Stomach (tissue), 9 donors: ENCODE results near the gene ESR1. TPM values are rescaled to one million over a fixed set of nuclear protein-coding genes. Genes with fewer than 3 reads are reported as not detected.

Experiments used
- DNase-seq, 2 donors: peaks; one replicate each; pipeline versions ENCODE4 v3.0.0 to v3.0.0-alpha.2; 2013 to 2019
- H3K27ac ChIP-seq, 5 donors: fragments of 200-600 bp in 4 of 5; sonication (generic) in 4 of 5; one replicate each; pipeline ENCODE4 v1.5.1; 2013 to 2019; ENCODE audit warnings: mild to moderate bottlenecking in 1 of 5, moderate library complexity in 1 of 5
- H3K27me3 ChIP-seq, 3 donors: fragments of 200-600 bp; sonication (generic); one replicate each; pipeline ENCODE4 v1.5.1; 2017 to 2019; ENCODE audit warnings: mixed run types in 1 of 3
- H3K36me3 ChIP-seq, 4 donors: fragments of 200-600 bp; sonication (generic); 1 replicate in 3 of 4; 2 replicates in 1 of 4; pipeline ENCODE4 v1.5.1; 2016 to 2019
- H3K4me1 ChIP-seq, 4 donors: fragments of 200-600 bp; sonication (generic); one replicate each; pipeline ENCODE4 v1.5.1; 2016 to 2019
- H3K4me3 ChIP-seq, 4 donors: fragments of 200-600 bp; sonication (generic) in 3 of 4; one replicate each; pipeline ENCODE4 v1.5.1; 2016 to 2019; ENCODE audit warnings: mild to moderate bottlenecking in 1 of 4
- H3K9me3 ChIP-seq, 4 donors: fragments of 200-600 bp; sonication (generic); one replicate each; pipeline ENCODE4 v1.5.1; 2016 to 2019
- CTCF ChIP-seq, 7 experiments: fragments of 450-650 bp in 4 of 7; fragments of 200-600 bp in 3 of 7; sonication (generic) in 3 of 7; IDR thresholded peaks; one replicate each; pipeline ENCODE4 v1.5.1; 2016 to 2019; ENCODE audit warnings: antibody characterized with exemption in 7 of 7, control low read depth in 2 of 7, mild to moderate bottlenecking in 1 of 7
- EP300 ChIP-seq: sonication (generic); formaldehyde crosslinking; IDR thresholded peaks from one replicate; pipeline ENCODE4 v1.6.1; 2017; ENCODE audit warnings: antibody characterized with exemption
- POLR2A ChIP-seq, 4 donors: fragments of 450-650 bp; IDR thresholded peaks; one replicate each; pipeline ENCODE4 v1.6.1; 2016; ENCODE audit warnings: antibody characterized with exemption in 4 of 4, control low read depth in 2 of 4, mild to moderate bottlenecking in 1 of 4, moderate library complexity in 1 of 4
- POLR2AphosphoS5 ChIP-seq, 3 donors: sonication (generic); formaldehyde crosslinking; IDR thresholded peaks; one replicate each; pipeline ENCODE4 v1.6.1; 2016; ENCODE audit warnings: antibody characterized with exemption in 3 of 3
- WGBS, 5 donors: extraction: QIAGEN DNeasy Blood & Tissue Kit in 3 of 5; methylation state at CpG; one replicate each; pipeline versions ENCODE4 v1.1.5 to v1.1.7; 2013 to 2018; 5-methylcytosine and 5-hydroxymethylcytosine counted together
- intact Hi-C: fragments of 100-400 bp; cut with DNase I; formaldehyde crosslinking; loops from one replicate; pipeline ENCODE4 v1.15.1; 2023; ENCODE audit warnings: low total_unique reads
- polyA plus RNA-seq, 3 donors: library from polyadenylated mRNA; stranded (reverse); fragments of 200-250 nt; gene quantifications; one replicate each; pipeline ENCODE4 v1.2.3, GENCODE V29; 2013
- total RNA-seq, 5 donors: library from RNA; depleted of rRNA; stranded (reverse); fragments of >200 nt; gene quantifications; one replicate each; pipeline versions ENCODE4 v1.1.0 to v1.2.3, GENCODE V29; 2014 to 2016
- donor health status: healthy with polysubstance abuse.
- donor health status: Bipolar disorder and iron deficiency.
- donor health status: healthy.

The ESR1 gene
- total and polyA plus RNA-seq, 8 donors: 0.05 to 2.0 (median 1.8) TPM; not detected in 3

DNA sequence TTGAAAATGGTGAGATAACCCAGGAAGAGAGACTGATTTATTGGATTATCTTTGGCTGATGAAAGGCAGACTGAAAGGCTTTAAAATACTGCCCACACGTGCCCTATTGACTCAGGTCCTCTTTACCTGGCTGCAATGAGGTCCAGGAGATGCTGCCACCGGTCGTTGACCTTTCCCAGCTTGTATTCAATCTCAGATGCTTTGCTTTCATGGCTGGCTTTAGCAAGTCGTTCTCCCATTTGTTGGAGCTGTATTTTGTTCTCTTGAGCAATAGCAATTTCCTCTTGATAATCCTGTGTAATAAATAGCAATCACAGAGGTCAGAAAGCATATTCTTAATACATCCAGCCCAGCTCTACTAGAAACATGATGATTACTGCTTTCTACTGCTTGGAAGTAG lies 368.8 kb downstream of the ESR1 start:
- DNase-seq: no peak
- H3K36me3 ChIP-seq: peaks cover 3 to 51% (median 47%) of the 10 kb centered on the region in 4 donors
- peaks cover 0 to 8% (median 3%) of the 10 kb centered on the region in 4 donors for H3K4me1 ChIP-seq
- TF ChIP-seq POLR2A (IDR thresholded peaks at IDR 0.05) (no peak), EP300 (no peak), CTCF (IDR thresholded peaks at IDR 0.05) (no peak), POLR2AphosphoS5 (IDR thresholded peaks at IDR 0.05) (no peak)
- 71 to 78% (median 75%) methylated on average over 4 of the region's 4 CpGs for WGBS, 5 donors
- no peak overlapping the region for H3K27ac ChIP-seq
- H3K4me3 ChIP-seq: no peak overlapping the region
- no peaks in the 10 kb centered on the region for H3K27me3 ChIP-seq
- no peaks in the 10 kb centered on the region for H3K9me3 ChIP-seq
- intact Hi-C loops: no loop called here
